GM18858 (cell line): ENCODE results near the gene SMIM12.
"Not testable (repeated sequence)": the region's sequence is repeated elsewhere in the genome, so short reads cannot be mapped to it uniquely, and the experiment has no call there.

Experiments used
- ATAC-seq: cut with Tn5 transposase; IDR thresholded peaks from one replicate; pipeline ENCODE4 v1.9.1; 2021; ENCODE audit not compliant: unreplicated experiment

SMIM12 gene

GRCh38 chr1:34845131-34845901 lies 14.2 kb downstream of the SMIM12 start:
- ATAC-seq: no peak

DNA sequence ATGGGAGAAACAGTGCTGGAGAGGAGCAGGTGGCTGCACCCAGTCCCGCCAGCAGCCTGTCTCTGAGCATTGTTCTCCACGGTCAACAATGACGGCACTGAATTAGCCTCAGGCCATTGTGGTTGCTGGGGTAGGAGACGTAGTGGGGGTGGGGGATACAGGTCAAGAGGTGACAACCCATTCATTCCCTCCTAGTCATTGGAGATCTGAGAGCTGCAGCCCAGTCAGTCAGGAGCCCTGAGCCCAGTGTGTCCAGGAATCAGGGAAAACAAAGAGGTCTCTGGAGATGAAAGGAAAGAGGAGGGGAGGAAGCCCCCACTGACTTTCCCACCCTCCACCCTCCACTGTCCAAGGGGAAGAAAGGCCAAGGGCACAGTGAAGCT lies 15.3 kb downstream of the SMIM12 start:
- ATAC-seq: no peak

- ATAC-seq: no peak
Observed at GRCh38 chr1:34843392-34844251, 15.9 kb downstream of the SMIM12 start.

- ATAC-seq: no peak
Observed at GRCh38 chr1:34842952-34843371, 16.6 kb downstream of the SMIM12 start.

GRCh38 chr1:34842073-34842472 lies 17.5 kb downstream of the SMIM12 start:
- ATAC-seq: no peak

DNA sequence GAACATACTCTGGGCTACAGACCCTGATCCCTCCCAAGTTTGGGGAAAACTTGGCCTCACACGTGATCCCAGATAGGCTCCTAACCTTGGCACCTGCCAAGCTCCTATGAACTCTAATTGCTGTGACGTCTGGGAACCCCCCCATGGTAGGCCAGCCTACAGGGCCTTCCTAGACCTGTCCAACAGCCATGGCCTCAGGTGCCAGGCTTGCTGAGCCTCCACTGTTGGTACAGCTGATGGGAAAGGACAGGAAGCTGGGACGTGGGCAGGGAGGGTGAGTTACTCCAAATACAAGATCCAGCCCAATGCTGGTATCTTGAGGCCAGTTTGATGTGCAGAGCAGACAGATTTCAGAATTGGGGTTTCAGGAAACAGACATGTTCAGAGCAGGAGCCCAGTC lies 19.1 kb downstream of the SMIM12 start:
- ATAC-seq: no peak

- no peak for ATAC-seq
Observed at GRCh38 chr1:34839526-34840305, 19.8 kb downstream of the SMIM12 start.

DNA sequence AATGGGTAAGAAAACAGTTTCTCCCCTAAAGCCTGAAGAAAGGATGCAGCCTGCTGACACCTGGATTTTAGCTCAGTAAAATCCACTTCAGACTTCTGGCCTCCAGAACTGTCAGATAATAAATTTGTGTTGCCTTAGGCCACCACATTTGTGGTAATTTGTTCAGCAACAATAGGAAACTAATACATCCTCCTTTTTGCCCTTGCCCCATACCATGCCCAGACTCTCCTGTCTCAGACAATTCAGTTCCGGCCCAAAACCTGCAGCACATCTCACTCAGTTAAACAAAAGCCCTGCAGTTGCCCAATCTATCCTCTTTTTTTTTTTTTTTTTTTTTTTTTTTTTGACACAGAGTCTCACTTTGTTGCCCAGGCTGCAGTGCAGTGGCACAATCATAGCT lies 25.8 kb downstream of the SMIM12 start:
- no peak for ATAC-seq

- ATAC-seq: no peak
Observed at GRCh38 chr1:34831721-34832246, 27.8 kb downstream of the SMIM12 start.

GRCh38 chr1:34829250-34829649 lies 30.3 kb downstream of the SMIM12 start:
- no peak for ATAC-seq

DNA sequence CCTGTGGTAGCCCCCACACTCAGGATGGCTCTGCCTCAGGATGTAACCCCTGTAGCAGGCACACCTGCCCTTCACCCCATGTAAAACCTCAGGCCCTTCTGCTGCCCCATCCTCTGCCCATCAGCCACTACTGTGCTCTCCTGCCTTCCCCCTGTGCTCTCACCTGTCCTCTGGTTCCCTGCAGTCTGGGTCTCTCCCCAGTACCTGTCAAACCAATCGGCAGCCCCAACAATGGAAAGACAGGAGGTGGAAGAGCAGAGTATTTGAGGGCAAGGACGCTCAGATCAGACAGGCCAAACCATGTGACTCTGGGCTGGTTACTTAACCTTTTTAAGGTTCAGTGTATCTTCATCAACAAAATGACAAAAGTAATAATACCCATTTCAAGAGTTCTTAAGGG lies 30.9 kb downstream of the SMIM12 start:
- ATAC-seq: no peak

- no peak for ATAC-seq
Observed at GRCh38 chr1:34827341-34827941, 32.1 kb downstream of the SMIM12 start.

DNA sequence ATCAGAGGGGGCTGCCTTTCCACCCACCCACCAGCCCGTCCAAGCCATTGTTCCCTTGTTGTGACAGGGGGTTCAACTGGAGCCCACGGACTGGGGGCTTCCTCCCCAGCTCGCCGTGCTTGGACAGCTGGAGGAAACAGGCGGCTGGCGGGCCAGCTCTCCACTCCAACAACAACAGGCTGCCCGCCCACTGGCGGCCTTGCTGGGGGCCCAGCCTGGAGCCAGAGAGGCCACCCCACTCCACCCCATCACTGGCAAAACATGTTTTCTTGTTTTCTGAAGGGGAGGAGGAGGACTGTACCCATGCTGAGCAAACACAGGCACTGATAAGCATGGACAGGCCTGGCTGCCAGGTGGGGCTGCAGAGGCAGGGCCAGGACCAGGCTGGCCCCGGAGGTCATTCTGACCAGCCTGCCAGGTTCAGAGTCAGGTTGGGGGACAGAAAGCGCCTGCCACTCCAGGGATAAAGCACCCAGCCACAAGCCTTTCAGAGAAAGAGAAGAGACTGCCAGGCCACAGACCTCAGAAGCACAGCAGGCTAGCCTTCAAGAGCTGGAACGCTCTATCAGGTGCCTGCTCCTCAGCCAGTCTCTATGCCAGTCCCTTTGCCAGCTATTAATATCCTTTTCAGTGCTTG lies 34.0 kb downstream of the SMIM12 start:
- no peak for ATAC-seq

DNA sequence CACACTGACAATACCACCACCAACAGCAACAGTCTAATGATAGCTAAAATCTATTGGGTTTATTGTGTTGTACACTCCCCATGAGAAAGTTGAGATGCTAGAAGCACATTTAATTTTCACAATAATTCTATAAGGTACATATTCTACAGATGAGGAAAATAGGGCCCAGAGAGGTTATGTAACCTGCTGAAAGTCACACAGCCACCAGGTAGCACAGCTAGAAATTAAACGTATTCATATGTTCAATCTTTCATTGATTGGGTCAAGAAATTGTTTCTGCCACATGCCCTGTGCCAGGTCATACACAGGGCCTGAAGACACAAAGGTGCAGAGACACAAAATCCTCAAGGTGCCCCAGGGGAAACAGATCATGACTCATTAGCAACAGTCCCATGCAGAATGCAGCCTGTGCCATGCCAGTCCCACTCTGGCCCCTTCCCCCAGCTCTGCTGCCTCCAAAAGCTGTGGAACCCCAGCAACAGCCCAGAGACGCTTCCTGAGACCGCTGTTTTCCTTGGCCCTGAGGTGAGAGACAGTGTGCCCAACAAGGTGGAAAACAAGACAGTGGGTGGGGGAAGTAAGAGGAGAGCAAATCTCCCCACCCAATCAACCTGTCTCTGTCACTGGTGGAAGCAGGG lies 34.6 kb downstream of the SMIM12 start:
- ATAC-seq: no peak

DNA sequence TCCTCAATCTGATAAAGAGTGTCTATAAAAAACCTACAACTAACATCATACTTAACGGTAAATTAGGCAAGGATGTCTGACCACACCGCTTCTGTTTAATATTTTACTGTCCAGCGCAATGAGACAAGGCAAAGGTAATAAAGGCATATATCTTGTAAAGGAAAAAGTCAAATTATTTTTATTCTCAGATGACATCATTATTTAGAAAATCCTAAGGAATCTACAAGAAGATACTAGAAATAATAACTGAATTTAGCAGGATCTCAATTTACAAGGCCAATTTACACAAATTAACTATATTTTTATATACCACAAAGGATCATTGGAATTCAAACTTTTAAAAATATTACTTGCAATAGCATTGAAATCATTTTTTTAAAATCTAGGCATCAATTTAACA lies 37.3 kb downstream of the SMIM12 start:
- no peak for ATAC-seq

- not testable (repeated sequence) for ATAC-seq
Observed at GRCh38 chr1:34818862-34819261, 40.7 kb downstream of the SMIM12 start.

DNA sequence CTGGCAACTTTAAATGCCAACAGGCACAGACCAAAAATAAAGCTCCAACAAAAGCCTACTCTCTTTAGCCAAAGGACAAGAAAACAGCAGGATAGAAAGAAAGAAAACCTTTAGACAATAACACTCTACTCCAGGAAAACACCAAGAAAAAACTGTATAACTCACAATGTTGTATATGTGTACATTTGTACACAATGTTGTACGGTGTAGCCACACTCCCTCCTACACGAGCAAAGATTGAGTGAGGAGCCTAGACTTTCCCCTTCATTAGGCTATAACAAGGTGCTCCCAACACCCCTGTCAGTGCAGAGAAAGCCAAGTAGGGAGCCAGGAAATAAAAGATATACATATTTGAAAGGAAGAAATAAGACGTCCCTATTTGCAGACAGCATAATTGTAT lies 42.8 kb downstream of the SMIM12 start:
- ATAC-seq: no peak

- ATAC-seq: no peak
Observed at GRCh38 chr1:34816332-34816731, 43.2 kb downstream of the SMIM12 start.

- ATAC-seq: not testable (repeated sequence)
Observed at GRCh38 chr1:34810781-34811180, 48.8 kb downstream of the SMIM12 start.
